Measurements from ENCODE around the gene KIN.

- no peak for TF ChIP-seq CTCF (IDR thresholded peaks at IDR 0.05)
- TF ChIP-seq POLR2A (IDR thresholded peaks at IDR 0.05) = no peak
These were observed 21.6 kb downstream of the KIN start for GRCh38 chr10:7766241-7766640.

Measured in testis (tissue), 2 donors.